AG04449 (cell line): ENCODE data around the gene LRRC4B.
A peak's percentile ranks its signal among the peaks of the same experiment; 100 is the strongest.

Source experiments
- CTCF ChIA-PET: fragments of 350-600 bp; formaldehyde crosslinking; extraction: SDS; loops from one replicate; lab custom pipeline; 2021; ENCODE audit warnings: antibody characterized with exemption; lab: Yijun Ruan, JAX
- POLR2A ChIA-PET: fragments of 400-600, 350-600 bp; formaldehyde crosslinking; extraction: SDS; loops from one replicate; lab custom pipeline; 2020; ENCODE audit warnings: antibody characterized with exemption, inconsistent platforms; lab: Yijun Ruan, JAX
- DNase-seq: peaks from one replicate; pipeline ENCODE4 v3.0.0-alpha.2; 2010; ENCODE audit warnings: low read depth, low spot score
- H3K4me3 ChIP-seq: 2 replicates; pipeline ENCODE4 v1.5.1; 2011; ENCODE audit warnings: low read depth, mild to moderate bottlenecking, control low read depth, low read length
- CTCF ChIP-seq: IDR thresholded peaks from one replicate; pipeline ENCODE4 v1.5.1; 2011; ENCODE audit warnings: mild to moderate bottlenecking, moderate library complexity, low read length, control low read depth, inconsistent platforms; ENCODE audit not compliant: insufficient read depth; ENCODE audit errors: missing control alignments

LRRC4B gene

GRCh38 chr19:50480281-50481111, 87.7 kb downstream of the LRRC4B start:
- no peak for TF ChIP-seq CTCF
- ChIA-PET CTCF (interaction anchor here (1.0 to 2.6 kb wide), 3 partner anchors 75 to 112 kb away, joined by 3 to 25 read pairs (median 6); no protein-coding TSS in a partner anchor), POLR2A (interaction anchor here (0.6 kb wide), 1 partner anchor 183 kb away, joined by 3 read pairs; no protein-coding TSS in a partner anchor)
- no peak for DNase-seq
- H3K4me3 ChIP-seq: no peak overlapping the region

- no peak for DNase-seq
- ChIA-PET CTCF (interaction anchor here (1.3 to 2.6 kb wide), 4 partner anchors 76 to 130 kb away, joined by 3 to 25 read pairs (median 10); no protein-coding TSS in a partner anchor), POLR2A (no interaction called here)
- H3K4me3 ChIP-seq: no peak overlapping the region
- no peak for TF ChIP-seq CTCF
These were observed 88.4 kb downstream of the LRRC4B start for GRCh38 chr19:50479761-50480251.

- peak; percentile 68 for TF ChIP-seq CTCF
- H3K4me3 ChIP-seq: no peak overlapping the region
- ChIA-PET POLR2A (no interaction called here), CTCF (interaction anchor here (0.6 to 2.6 kb wide), 11 partner anchors 15 to 129 kb away, joined by 3 to 25 read pairs (median 4); partner anchors contain the start of gene JOSD2)
- DNase-seq: no peak
These were observed 89.1 kb downstream of the LRRC4B start for GRCh38 chr19:50478901-50479715.

GRCh38 chr19:50477751-50478515, 90.3 kb downstream of the LRRC4B start:
- ChIA-PET CTCF (interaction anchor here (0.9 to 2.6 kb wide), 8 partner anchors 15 to 120 kb away, joined by 3 to 25 read pairs (median 4); partner anchors contain the start of gene JOSD2), POLR2A (no interaction called here)
- H3K4me3 ChIP-seq: peak overlapping the region; percentile 91
- DNase-seq: no peak
- TF ChIP-seq CTCF: no peak

- peak overlapping the region; percentile 91 for H3K4me3 ChIP-seq
- ChIA-PET POLR2A (no interaction called here), CTCF (interaction anchor here (1.1 kb wide), 1 partner anchor 16 kb away, joined by 5 read pairs; no protein-coding TSS in a partner anchor)
- no peak for DNase-seq
- TF ChIP-seq CTCF: no peak
These were observed 91.4 kb downstream of the LRRC4B start for GRCh38 chr19:50476907-50477238.
